GM21529 (cell line): ENCODE data around the gene CLIC3.

ENCODE experiments used
- ATAC-seq: cut with Tn5 transposase; IDR thresholded peaks from one replicate; pipeline ENCODE4 v1.9.1; 2021; ENCODE audit not compliant: unreplicated experiment

CLIC3 gene

GRCh38 chr9:136968333-136969127, 27.8 kb downstream of the CLIC3 start:
- ATAC-seq, result no peak

- no peak for ATAC-seq
Observed at GRCh38 chr9:136965771-136966484, 30.4 kb downstream of the CLIC3 start.

GRCh38 chr9:136964833-136965422, 31.4 kb downstream of the CLIC3 start:
- no peak for ATAC-seq

GRCh38 chr9:136964171-136964689, 32.1 kb downstream of the CLIC3 start:
- no peak for ATAC-seq

- ATAC-seq, result no peak
Observed at GRCh38 chr9:136963751-136964150, 32.6 kb downstream of the CLIC3 start.

GRCh38 chr9:136963341-136963740, 33.0 kb downstream of the CLIC3 start:
- ATAC-seq, result no peak

GRCh38 chr9:136962701-136963248, 33.6 kb downstream of the CLIC3 start:
- ATAC-seq, result no peak

GRCh38 chr9:136962163-136962562, 34.2 kb downstream of the CLIC3 start:
- ATAC-seq, result no peak

- no peak for ATAC-seq
Observed at GRCh38 chr9:136961279-136962065, 34.9 kb downstream of the CLIC3 start.

DNA sequence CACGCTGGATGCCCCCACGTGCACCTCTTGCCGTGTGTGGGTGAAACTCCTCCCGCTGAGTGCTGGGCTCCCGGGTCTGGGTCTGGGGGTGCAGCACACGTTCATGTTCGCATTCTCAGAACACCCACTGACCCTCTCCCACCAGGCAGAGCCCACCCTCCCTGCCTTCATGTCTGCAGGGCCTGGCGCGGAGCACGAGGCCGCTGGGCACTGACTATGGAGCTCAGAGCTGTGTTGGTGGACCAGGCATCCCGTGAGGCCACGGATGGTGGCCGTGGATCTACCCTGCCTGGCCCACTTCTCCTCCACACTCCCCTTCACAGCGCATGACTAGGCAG, 35.5 kb downstream of the CLIC3 start:
- ATAC-seq, result no peak

GRCh38 chr9:136960212-136960937, 36.0 kb downstream of the CLIC3 start:
- ATAC-seq, result no peak

DNA sequence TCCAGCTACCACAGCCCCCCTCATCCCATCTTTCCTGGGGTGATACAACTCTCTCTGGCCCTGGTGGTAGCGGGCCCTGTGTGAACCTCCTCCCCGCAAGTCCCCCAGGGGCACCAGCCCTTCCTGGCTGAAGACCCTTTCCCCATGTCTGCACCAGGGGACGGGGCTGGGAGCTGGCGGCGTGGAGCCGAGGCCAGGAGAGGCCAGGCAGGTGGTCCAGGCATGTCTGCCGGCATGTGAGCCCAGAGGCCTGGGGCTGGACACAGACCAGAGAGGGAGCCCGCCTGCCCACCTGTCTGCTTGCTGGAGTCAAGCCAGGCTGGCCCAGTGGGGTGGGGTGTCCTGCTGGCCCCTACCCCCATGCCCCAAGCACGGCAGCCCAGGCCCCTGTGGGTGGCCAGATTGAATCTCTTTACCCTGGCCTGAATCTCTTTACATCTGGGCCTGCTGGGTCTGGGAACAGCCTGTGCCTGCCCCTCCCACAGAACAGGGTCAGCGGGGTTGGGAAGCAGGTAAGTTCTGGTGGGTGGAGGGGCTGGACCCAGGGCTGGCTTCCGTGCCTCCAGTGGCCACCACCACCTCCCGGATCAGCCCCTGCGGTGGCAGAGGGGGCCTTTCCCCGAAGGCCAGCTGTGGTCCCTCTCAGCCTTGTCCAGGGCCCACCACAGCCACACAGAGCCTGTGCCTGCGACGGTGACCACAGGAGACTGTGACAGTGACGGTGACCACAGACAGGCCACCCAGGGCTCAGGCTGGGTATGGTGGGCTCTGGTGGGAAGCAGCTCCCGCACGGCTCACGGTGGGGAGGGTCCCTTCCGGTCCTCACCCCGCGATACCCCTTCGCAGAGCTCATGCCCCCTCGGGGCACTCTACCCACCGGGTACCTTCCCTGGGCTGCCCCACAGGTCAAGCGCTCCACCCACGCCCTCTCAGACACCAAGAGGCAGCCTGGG, 37.2 kb downstream of the CLIC3 start:
- ATAC-seq, result no peak

- no peak for ATAC-seq
Observed at GRCh38 chr9:136958473-136958872, 37.9 kb downstream of the CLIC3 start.

GRCh38 chr9:136957901-136958300, 38.5 kb downstream of the CLIC3 start:
- no peak for ATAC-seq

DNA sequence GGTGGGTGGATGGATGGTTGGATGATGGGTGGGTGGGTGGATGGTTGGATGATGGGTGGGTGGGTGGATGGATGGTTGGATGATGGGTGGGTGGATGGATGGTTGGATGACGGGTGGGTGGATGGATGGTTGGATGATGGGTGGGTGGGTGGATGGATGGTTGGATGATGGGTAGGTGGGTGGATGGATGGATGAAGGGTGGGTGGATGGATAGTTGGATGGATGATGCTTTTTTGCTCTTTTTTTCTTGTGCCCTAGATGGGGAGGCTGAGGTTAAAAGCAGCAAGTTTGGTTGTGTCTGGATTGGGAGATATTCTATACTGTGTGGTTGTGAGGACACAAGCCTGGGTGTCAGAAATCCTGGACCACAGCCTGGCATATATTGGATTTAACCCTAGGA, 38.9 kb downstream of the CLIC3 start:
- no peak for ATAC-seq

GRCh38 chr9:136956604-136957003, 39.8 kb downstream of the CLIC3 start:
- no peak for ATAC-seq

DNA sequence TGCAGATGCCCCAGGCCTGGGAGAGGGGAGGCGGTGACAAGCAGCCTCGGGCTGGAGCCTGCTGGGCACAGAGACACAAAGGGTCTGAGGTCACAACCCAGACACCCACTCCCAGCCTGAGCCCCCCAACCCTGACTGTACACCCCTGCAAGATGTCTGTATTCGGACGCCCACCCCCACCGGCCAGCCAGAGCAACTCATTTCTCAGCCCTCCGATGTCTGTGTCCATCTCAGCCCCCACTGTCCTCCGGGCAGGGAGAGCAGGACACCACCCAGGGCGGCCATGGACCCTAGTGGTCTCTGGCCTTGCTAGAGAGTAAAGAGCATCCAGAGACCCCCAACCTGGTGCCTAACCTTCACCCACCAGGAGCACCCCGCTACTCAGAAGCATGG, 40.4 kb downstream of the CLIC3 start:
- ATAC-seq, result no peak

- ATAC-seq, result no peak
Observed at GRCh38 chr9:136955202-136955942, 41.0 kb downstream of the CLIC3 start.
